NCI-H2196 (cell line): ENCODE measurements around the gene ARHGAP22.
"Not testable (repeated sequence)": the region's sequence is repeated elsewhere in the genome, so short reads cannot be mapped to it uniquely, and the experiment has no call there.

Experiments
- DNase-seq: peaks from one replicate; lab custom pipeline; 2025; ENCODE audit not compliant: unreplicated experiment; lab: John Stamatoyannopoulos, UW

ARHGAP22 gene, protein sequence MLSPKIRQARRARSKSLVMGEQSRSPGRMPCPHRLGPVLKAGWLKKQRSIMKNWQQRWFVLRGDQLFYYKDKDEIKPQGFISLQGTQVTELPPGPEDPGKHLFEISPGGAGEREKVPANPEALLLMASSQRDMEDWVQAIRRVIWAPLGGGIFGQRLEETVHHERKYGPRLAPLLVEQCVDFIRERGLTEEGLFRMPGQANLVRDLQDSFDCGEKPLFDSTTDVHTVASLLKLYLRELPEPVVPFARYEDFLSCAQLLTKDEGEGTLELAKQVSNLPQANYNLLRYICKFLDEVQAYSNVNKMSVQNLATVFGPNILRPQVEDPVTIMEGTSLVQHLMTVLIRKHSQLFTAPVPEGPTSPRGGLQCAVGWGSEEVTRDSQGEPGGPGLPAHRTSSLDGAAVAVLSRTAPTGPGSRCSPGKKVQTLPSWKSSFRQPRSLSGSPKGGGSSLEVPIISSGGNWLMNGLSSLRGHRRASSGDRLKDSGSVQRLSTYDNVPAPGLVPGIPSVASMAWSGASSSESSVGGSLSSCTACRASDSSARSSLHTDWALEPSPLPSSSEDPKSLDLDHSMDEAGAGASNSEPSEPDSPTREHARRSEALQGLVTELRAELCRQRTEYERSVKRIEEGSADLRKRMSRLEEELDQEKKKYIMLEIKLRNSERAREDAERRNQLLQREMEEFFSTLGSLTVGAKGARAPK

DNA sequence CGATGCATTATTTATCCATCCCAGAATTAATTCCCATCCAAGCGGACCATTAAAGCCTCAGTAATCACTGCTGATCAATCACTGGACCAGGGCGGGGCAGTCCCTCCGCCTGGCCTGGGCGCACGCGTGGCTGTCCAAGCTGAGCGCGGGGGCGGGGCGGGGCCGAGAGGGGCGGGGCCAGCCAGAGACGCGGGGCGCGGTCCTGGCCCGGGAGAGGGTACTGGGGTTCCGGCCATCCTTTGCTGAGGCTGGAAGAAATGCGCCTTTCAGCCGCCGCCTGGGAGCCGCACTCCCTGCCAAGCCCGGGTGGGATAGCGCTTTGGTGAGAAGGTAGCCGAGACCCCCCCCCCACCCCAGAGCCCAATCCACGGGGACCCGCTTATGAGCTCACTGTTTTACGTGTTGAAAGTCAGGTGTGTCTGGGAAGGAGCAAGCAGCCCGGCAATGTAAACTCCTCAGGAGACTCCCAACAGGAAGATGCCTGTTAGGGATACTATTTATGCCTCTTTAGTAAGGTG is at the start of gene ARHGAP22:
Gene ARHGAP22, minus strand, starts transcription at position 83 of the 518 bp plus-strand sequence. CDS start 277 bp downstream, outside the sequence.
- no peak for DNase-seq

DNA sequence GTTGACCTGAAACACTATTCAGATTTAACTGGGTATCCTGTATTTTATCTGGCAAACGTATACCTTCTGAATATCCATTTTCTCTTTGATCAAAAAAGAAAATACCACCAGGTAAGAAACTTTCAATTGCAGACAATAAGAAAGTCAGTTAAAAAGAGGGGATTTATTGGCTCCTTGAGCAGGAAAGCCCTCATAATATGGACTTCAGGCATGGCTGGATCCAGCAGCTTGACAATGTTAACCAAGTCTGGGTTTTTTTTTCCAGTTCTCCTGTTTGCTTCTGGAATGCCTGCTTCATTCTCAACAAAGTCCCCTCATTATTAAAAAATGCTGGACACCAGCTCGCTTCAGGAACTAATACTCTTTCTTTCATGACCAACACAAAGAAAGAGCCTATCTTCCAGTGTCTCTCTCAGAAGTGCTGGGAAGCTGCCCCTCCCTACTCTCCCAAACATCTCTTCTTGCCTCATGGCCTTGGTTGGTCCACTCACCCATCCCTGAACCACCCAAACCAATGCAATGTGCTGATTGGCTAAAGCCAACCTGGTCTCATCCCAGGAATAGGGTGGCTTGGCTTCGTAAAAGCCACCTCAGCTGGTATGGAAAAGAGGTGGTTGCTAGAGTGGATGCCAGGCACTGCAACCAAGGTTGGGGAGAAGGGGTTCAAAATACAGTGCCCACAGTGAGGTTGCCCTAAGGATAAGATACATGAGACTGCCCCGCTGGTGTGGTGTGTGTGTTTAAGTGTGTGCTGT is 49.2 kb upstream of the ARHGAP22 start:
- DNase-seq: no peak

DNA sequence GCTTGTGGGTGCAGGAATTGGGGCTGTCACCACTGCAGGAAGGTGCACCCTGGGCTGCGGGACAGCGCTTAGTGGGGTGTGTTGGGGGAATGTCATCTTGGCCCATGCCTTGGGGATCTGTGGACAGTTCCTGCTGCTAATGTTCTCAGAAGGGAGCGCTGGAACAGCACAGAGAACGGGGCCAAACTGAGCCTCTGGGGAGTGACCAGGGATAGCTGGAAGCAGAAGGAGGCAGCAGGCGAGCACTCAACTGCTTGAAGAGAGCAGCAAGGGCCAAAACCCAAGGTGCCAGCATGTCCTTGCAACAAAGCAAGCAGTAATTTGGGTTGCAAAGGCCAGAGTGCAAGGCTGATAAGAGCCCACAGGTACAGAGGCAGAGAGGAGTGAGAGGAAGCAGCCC is 48.5 kb upstream of the ARHGAP22 start:
- no peak for DNase-seq

GRCh38 chr10:48652344-48652743 is 47.5 kb upstream of the ARHGAP22 start:
- no peak for DNase-seq

GRCh38 chr10:48651839-48652238 is 47.0 kb upstream of the ARHGAP22 start:
- DNase-seq: no peak

DNA sequence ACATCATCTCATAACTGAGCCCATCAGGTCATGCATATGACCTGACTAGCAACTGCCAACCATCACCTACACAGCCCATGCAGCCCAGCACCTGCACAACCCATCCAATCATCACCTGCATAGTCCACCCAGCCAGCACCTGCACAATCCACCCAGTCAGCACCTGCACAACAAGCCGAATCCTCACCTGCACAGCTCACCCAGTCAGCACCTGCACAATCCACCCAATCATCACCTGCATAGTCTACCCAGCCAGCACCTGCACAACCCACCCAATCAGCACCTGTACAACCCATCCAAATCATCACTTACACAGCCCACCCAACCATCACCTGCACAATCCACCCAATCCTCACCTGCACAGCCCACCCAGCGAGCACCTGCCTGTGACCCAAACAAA is 46.4 kb upstream of the ARHGAP22 start:
- no peak for DNase-seq

- no peak for DNase-seq
These were observed 44.6 kb upstream of the ARHGAP22 start for GRCh38 chr10:48649349-48649944.

GRCh38 chr10:48648172-48648942 is 43.5 kb upstream of the ARHGAP22 start:
- DNase-seq: no peak

GRCh38 chr10:48647073-48647472 is 42.2 kb upstream of the ARHGAP22 start:
- not testable (repeated sequence) for DNase-seq

DNA sequence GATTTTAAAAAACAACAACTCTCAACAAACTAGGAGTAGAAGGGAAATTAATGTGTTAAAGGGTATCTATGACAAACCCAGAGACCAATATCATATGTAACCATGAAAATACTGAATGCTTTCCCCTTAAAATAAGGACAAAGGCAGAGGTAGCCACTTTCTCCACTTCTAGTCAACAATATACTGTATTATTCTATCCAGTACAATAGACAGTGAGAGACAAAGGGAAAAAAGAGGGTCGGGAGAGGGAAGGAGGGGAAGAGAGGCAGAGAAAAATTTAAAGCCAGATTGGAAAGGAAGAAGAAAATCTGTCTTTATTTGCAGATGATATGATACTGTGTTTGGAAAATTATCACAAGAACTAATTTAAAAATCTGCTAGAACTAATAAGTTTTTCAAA is 40.7 kb upstream of the ARHGAP22 start:
- DNase-seq: no peak

DNA sequence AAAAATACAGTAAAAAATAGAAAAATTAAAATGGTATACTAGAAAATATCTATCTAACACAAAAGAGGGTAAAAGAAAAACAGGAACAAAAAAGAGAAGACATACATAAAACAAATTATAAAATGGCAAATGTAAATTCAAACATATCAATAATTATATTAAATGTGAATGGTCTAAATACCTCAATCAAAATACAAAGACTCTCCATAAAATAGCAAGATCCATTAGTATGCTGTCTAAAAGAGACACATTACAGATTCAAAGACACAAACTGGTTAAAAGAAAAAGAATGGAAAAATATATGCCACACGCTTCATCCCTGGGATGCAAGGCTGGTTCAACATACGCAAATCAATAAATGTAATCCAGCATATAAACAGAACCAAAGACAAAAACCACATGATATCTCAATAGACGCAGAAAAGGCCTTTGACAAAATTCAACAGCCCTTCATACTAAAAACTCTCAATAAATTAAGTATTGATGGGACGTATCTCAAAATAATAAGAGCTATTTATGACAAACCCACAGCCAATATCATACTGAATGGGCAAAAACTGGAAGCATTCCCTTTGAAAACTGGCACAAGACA is 36.3 kb upstream of the ARHGAP22 start:
- DNase-seq: not testable (repeated sequence)

GRCh38 chr10:48640326-48640725 is 35.5 kb upstream of the ARHGAP22 start:
- DNase-seq: no peak

DNA sequence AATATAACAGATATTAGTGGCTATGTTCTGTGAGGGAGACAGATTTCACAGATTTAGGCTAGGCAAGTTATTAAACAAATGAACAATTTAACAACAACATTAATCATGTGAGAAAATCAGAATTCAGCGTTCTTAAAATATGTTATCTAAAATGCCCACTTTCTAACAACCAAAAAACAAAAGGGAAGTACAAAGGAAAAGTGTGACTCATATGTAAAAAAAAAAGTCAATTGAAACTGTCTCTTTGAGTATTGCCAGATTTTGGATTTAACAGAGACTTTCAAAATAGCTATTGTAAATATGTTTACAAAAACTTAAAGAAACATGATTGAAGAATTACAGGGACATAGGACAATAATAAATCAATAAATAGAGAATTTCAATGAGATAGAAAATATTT is 34.8 kb upstream of the ARHGAP22 start:
- DNase-seq: no peak

GRCh38 chr10:48638739-48639527 is 34.1 kb upstream of the ARHGAP22 start:
- DNase-seq: no peak

DNA sequence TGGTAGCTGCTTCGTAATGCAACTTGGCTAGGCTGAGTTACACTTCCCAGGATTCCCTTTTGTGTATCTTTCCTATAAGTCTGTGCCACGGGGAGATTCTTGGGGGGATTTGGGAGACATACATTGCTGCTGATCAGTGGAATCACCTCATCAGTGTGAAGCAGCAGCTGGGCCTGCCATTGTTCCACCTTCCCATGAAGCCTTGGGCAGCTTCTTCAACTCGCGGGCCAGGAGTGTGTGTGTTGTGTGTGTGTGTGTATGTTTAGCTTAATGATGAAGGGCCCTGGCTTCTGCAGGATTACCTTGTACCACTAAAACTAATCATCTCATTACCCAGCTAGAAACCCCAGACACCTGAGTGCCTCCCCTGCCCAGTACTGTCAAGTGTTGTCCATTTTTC is 33.3 kb upstream of the ARHGAP22 start:
- DNase-seq: no peak

- DNase-seq: no peak
These were observed 32.0 kb upstream of the ARHGAP22 start for GRCh38 chr10:48636901-48637300.

DNA sequence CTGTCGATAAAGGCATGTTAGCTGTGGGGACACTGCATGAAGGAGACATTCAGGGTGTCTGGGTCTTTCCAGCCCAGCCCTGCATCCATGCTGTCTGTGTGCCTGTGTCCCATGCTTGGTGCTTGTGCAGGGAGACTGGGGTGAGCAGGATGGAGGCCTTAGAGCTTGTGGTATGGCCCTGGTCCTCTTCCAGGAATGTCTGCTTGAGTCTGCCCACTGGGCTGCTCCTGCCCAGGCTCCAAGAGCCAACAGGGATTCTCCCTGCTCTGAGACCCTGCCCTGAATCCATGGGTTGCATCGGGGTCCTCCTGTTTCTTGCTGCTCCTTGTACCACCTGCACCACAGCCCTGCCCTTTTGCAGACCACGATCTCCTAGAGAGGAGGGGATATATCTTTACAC is 31.4 kb upstream of the ARHGAP22 start:
- no peak for DNase-seq

DNA sequence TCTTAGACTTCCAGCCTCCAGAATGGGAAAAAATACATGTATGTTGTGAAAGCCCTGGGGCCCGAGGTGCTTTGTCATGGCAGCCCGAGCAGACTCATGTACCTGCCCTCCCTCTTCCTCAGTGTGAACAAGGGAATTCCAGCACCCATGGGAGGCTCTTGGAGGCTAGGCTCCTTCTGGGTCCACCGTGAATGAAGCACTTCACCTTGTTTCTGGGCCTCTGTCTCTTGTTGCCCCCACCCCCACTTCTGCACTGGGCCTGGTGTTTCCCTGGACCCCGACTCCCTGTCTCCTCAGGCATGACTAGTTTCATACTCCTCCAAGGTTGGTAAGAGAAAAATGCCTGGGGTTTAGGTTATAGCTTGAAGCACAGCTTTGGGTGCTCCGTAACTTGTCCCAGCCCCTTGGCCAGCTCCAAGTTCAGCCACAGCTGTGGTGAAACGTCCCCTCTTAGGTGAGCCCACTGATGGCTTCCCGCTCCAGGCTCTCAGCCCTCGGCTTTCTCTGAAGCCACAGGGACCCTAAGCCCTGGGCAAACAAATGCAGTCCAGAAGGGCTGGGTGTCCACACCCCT is 30.2 kb upstream of the ARHGAP22 start:
- no peak for DNase-seq
